NCI-H748 treated with DMSO at 0.1 percent for 48 hours (cell line): ENCODE results near the gene CXCL3.
"Not testable (repeated sequence)": the region's sequence is repeated elsewhere in the genome, so short reads cannot be mapped to it uniquely, and the experiment has no call there.

Experiments
- DNase-seq: peaks from one replicate; lab custom pipeline; 2025; lab: John Stamatoyannopoulos, UW

CXCL3 gene

GRCh38 chr4:74038425-74039314 lies at the start of gene CXCL3:
Gene CXCL3, minus strand, starts transcription at chr4:74038689. Its CDS starts 78 bp downstream, at chr4:74038611.
- DNase-seq: no peak

- no peak for DNase-seq
These were observed 49.0 kb upstream of the CXCL3 start for GRCh38 chr4:74087481-74087880.

GRCh38 chr4:74085669-74086068 lies 47.2 kb upstream of the CXCL3 start:
- DNase-seq: no peak

GRCh38 chr4:74084984-74085383 lies 46.5 kb upstream of the CXCL3 start:
- no peak for DNase-seq

- DNase-seq: no peak
These were observed 45.1 kb upstream of the CXCL3 start for GRCh38 chr4:74083546-74083945.

GRCh38 chr4:74081035-74081434 lies 42.5 kb upstream of the CXCL3 start:
- DNase-seq: no peak

- DNase-seq: not testable (repeated sequence)
These were observed 41.9 kb upstream of the CXCL3 start for GRCh38 chr4:74080351-74080750.

- DNase-seq: not testable (repeated sequence)
These were observed 40.5 kb upstream of the CXCL3 start for GRCh38 chr4:74079024-74079423.

GRCh38 chr4:74073358-74073757 lies 34.9 kb upstream of the CXCL3 start:
- DNase-seq: no peak

GRCh38 chr4:74072739-74073138 lies 34.2 kb upstream of the CXCL3 start:
- no peak for DNase-seq

- no peak for DNase-seq
These were observed 29.1 kb upstream of the CXCL3 start for GRCh38 chr4:74067586-74067985.

- DNase-seq: no peak
These were observed 27.7 kb upstream of the CXCL3 start for GRCh38 chr4:74066232-74066631.

GRCh38 chr4:74065115-74065642 lies 26.7 kb upstream of the CXCL3 start:
- no peak for DNase-seq

GRCh38 chr4:74063859-74064258 lies 25.4 kb upstream of the CXCL3 start:
- DNase-seq: no peak

GRCh38 chr4:74062953-74063352 lies 24.5 kb upstream of the CXCL3 start:
- no peak for DNase-seq

- no peak for DNase-seq
These were observed 22.9 kb upstream of the CXCL3 start for GRCh38 chr4:74061430-74061829.

GRCh38 chr4:74059161-74059829 lies 20.8 kb upstream of the CXCL3 start:
- DNase-seq: no peak

- no peak for DNase-seq
These were observed 19.7 kb upstream of the CXCL3 start for GRCh38 chr4:74058048-74058651.

GRCh38 chr4:74057588-74057987 lies 19.1 kb upstream of the CXCL3 start:
- no peak for DNase-seq

GRCh38 chr4:74056858-74057562 lies 18.5 kb upstream of the CXCL3 start:
- DNase-seq: no peak

GRCh38 chr4:74056114-74056857 lies 17.8 kb upstream of the CXCL3 start:
- no peak for DNase-seq
